GM19023 (cell line): ENCODE results near the gene PLA2G2D.
"Not testable (repeated sequence)": the region's sequence is repeated elsewhere in the genome, so short reads cannot be mapped to it uniquely, and the experiment has no call there.

Source experiments
- ATAC-seq: cut with Tn5 transposase; IDR thresholded peaks from one replicate; pipeline ENCODE4 v1.9.1; 2021; ENCODE audit warnings: mild to moderate bottlenecking, moderate library complexity; ENCODE audit not compliant: unreplicated experiment

PLA2G2D gene

DNA sequence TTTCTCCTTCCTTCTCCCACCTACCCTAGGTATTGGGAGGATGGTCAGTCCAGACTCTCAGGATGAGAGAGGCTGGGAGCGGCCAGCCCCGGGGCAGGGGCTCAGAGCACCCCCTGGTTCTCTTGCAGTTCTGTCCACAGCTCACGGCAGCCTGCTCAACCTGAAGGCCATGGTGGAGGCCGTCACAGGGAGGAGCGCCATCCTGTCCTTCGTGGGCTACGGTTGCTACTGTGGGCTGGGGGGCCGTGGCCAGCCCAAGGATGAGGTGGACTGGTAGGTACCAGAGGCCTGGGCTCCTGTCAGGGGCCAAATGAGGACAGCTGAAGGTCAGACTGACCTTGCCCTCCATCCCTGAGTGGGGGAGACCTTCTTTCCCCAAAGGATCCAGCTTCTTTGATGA lies 24.0 kb upstream of the PLA2G2D start:
- ATAC-seq, result no peak

DNA sequence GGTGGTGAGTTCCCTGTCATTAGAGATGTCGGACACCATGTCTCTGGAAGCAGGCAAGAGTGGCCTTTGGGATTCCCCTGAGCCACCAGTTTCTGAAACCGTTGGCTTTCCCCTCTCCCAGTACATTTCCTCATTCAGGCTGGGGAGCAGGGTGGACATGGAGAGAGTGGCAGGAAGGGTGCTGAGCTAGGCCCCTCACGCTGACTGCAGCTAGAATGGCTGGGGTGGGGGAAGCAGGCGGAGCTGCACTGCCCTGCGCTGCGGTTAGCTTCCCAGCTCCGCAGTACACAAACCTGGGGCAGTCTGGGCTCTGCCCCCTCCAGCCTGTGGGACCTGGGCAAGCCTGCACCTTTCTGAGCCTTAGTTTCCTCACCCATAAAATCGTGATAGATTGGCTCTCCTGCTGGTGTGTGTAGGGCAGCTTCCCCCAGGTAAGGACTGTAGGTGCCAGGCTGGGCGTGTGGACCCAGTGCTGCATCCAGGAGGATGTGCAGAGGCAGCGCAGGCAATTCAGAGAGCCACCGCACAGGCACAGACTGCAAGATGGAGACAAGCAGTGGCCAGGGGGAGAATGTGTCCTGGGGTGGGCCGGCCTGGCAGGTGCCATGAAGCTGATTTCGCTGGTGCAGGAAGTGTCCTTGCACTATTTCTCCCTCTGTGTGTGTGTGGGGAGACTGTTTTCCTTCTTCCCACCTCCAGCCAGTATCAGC lies 22.8 kb upstream of the PLA2G2D start:
- ATAC-seq, result no peak

DNA sequence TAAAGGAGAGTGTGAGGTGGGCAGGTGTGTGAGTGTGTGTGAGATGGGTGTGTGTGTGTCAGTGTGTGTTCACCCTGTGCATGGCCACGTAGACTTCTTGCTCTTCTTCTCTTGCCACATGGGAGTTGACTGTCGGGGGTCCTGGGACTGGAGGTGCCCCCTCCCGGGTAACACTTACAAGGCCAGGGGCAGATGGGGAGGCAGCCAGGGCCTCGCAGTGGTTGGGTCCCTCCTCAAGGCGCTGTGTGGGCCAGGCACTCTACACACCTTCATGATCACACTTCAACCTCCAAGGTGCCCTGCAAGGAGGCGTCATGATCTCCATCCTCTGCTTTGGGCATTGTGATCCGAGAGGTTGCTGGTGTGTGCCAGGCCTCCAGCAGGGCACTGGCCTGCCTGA lies 22.1 kb upstream of the PLA2G2D start:
- no peak for ATAC-seq

DNA sequence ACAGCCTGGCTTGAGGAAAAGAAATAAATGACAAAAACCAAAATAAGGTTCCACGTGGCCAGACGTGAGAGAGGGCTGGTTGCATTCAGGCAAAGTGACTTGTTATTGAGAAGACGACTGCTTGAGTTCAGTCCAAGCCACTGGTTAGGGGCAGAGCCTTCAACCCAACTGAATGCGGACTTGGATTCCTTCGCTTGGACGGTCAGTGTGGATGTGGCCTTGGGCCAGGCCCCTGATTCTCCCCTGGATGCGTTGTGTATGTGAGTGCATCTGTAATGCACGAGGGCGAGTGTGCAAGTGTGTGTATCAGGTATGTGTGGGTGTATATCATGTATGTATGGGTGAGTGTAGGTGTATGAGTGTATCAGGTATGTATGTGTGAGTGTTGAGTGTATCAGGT lies 21.7 kb upstream of the PLA2G2D start:
- no peak for ATAC-seq

DNA sequence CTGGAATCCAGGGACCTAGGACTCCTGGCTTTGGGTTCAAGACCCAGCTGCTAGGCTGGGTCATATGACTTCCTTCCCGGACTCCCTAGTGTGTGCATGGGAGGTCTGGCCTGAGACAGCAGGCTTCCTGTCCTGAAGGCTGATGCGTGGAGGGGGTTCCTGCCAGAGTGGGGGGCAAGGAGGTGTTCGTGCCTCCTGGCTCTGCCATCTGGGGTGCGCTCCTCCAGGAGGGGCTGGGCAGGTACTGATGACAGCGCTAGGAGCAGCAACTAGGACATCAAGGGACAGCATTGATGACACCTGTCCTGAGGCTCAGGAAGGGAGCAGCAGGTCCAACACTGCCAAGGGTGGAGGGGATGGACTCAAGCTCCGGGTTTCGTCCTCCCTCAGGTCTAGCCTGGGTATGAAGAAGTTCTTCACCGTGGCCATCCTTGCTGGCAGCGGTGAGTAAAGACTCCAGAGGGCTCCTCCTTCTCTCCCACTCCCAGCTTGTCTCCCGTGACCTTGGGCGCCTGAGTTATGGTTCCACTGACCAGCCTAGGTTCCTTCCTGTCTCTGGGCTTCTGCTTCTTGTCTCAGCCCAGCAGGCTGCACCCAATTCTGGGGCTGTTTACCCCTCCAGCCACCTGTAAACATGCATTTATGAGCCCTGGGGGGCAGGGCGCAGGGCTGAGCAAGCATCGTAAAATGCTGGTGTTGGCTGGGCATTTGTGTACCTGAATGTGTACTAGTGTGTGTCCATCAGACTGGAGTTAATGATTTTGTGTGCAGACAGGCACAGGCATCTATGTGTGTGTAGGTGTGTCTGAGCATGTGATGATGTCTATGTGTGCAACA lies 20.7 kb upstream of the PLA2G2D start:
- ATAC-seq, result no peak

DNA sequence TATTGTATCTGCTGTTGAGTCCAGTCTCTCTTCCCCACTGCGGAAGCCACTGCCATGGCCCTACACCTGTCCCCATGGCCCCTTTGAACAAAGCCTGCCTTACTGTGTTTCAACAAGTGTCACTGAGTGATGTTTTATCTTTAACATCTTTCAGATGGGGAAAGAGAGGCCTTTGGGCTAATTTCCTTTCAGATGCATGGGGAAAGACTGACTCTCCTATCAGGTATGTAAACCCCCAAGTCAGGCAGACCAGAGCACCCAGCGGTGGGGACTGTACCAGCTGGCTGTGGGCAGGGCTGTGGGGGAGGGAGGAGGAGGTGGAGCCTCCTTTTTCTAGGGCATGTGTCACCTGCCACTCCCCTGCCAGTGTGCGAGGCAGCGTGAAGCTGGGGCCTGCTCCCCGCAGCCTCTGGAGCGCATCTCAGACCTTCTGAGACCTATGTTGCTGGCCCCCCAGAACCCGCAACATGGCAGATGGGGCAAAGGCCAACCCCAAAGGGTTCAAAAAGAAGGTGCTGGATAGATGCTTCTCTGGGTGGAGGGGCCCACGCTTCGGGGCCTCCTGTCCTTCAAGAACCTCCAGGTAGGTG lies 19.7 kb upstream of the PLA2G2D start, which contains the start of gene PLA2G2F:
Gene PLA2G2F, plus strand, starts transcription at position 363 of the 590 bp plus-strand sequence. Its CDS starts 105 bp downstream, at position 468.
- no peak for ATAC-seq

DNA sequence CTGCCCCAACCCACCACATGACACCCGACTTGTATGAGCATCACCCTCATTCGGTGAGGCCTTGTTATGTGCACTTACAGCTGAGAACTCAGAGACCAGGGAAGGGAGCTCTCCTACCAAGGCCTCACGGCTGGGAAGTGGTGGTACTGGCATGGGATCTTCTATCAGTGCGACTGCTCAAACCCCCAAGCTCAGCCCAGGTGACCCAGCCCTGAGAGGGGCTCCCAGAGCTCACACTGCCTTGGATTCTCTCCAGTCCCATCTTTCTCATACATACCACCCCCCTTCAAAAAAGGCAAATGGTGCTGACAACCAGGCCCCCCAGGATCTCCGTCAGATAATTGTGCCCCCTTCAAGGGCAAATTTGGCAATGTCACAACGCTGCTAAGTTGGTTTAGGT lies 19.0 kb upstream of the PLA2G2D start:
- no peak for ATAC-seq

DNA sequence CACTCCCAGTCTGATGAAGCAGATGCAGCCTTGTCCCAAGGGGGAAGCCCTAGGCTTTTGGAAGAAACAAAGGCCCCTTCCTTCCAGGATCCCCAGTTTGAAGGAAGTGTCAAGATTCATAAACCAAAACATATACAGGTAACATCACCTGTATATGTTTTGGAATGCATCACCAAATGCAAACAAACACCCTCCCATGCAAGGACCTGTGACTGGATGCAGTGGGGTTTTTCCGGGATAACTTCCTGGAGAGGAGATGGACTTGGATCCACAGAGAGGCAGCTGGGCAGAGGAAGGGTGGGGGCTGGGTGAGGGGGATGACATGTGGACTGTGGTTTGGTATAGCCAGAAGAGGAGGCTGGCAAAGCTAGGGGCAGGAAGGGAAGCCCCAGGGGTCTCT lies 18.3 kb upstream of the PLA2G2D start:
- no peak for ATAC-seq

DNA sequence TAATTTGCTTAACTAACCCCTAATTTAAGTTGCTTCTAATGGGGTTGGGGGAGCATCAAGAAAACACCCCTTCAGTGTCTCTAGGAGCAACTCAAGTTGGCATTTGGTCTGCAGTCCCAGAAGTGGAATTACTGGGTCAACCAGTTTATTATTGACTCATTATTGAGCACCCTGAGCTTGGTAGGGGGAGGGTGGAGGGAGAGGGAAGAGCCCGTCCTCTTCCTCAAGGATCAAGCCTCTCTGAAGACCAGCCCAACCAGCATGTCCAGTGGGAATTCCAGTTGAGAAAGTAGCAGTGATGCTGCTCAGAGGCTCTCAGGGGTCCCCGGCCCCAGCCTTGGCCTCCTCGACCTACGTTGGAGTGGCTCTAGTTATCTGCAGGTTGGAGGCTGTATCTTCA lies 17.7 kb upstream of the PLA2G2D start:
- ATAC-seq, result no peak

DNA sequence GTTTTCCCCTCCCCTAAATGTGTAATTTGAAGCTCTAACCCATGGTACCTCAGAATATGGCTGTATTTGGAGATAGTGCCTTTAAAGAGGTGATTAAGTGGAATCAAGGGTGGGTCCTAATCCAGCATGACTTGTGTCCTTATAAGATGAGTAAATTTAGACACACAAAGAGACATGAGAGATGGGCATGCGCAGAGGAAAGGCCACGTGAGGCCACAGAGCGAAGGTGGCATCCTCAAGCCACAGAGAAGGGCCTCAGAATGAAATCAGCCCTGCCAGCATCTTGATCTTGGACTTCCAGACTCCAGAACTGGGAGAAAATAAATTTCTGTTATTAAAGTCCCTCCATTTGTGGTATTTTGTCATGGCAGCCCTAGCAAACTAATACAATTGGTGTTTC lies 16.9 kb upstream of the PLA2G2D start:
- ATAC-seq, result no peak

DNA sequence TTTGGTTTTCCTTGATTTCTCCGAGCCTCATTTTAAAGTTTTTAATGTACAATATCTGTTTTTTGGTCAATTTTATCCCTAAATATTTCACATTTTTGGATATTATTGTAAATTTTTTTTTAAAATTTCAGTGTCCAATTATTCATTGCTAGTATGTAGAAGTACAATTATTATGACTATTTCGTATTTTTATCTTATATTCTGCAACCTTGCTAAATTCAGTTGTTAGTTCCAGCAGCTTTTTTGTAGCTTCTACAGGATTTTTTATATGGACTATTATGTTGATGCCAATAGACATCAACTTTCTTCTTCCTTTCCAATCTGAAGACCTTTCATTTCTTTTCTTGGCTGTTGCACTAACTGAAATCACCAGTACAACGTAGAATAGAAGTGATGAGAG lies 15.7 kb upstream of the PLA2G2D start:
- ATAC-seq, result no peak

DNA sequence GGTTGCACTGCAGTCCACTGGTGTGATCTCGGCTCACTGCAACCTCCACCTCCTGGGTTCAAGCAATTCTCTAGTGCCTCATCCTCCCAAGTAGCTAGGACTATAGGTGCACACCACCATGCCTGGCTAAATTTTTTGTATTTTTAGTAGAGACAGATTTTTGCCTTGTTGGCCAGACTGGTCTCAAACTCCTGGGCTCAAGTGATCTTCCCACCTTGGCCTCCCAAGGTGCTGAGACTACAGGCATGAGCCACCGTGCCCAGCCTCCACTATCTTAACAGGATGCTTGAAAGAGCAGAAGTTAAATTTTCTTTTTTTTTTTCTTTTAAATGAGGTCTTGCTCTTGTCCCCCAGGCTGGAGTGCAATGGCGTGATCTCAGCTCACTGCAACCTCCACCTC lies 11.2 kb upstream of the PLA2G2D start:
- not testable (repeated sequence) for ATAC-seq

DNA sequence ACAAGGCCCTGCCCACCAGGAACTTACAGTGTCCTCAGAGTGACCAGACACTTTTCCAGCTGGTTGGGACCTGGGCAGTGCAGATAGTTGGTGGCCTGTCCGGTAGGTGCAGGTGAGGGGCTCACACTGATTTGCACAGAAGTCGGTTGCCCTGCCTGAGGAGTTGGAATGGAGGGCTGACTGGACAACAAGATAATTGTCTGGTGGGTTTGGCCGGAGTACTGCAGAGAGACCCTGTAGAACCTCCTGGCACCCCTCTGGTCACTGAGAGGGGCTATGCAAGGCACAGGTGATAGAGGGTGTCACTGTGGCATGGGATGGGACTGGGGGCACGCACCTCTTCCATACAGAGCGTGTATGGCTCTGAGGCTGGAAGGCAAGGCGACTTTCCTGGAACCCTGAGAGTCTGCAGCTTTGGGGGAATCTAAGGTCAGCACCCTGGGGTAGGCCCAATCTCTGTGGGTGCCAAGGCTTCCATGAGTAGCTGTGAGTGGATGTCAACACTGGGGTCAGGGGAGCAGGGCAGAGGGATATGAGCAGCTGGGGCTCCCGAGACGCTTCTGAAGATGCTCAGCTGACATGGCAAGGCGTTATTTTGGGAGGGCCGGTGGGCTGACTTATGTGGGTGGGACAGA lies 7.6 kb upstream of the PLA2G2D start:
- ATAC-seq, result no peak

DNA sequence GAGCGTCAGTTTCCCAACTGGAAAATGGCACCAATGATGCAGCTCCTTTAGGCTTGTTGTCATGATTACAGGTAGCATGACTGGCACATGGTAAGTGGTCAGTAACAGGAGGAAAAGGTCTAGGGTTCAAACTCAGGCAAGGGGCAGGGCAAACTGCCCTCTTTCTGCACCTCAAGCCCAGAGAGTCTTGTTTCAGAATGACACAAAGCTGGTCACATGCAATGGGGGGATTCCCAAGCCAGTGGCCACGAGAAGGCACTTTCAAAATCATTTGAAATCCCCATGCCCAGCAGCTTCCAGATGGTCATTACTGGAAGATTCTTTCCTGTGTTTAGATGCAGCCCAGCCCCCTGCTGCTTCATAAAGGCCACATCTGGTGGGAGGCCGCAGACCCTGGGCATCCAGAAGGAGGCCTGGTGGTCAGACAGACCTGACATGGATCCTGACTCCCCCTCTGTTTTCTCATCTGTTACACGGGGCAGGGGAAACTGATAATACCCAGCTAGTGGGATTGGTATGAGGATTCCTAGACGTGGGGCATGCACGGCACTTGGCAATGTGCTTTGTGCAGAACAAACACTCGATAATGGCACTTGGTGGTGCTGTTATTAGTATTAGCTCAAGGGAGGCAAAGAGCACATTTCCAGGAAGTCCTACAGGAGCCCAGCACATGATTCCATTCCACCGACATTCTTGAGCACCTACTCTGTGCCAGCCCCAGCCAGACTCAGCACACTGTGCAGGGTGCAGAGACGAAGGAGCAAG lies 6.9 kb upstream of the PLA2G2D start:
- no peak for ATAC-seq

DNA sequence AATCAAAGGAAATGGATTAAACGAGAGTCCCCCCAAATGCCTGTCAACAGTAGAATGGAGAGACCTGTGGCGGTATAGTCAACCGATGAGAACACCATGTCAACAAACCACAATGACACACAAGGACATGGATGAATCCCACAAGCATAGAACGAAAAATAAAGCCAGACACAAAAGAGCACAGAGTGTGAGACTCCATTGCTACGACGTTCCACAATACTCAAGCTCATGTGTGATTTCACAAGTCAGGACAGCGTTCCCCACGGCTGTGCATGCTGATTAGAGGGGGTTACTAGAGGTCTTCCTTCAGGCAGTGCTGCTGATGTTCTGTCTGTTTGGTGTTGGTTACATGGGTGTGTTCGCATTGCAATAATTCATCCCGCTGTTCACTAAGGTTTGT lies 5.8 kb upstream of the PLA2G2D start:
- no peak for ATAC-seq

DNA sequence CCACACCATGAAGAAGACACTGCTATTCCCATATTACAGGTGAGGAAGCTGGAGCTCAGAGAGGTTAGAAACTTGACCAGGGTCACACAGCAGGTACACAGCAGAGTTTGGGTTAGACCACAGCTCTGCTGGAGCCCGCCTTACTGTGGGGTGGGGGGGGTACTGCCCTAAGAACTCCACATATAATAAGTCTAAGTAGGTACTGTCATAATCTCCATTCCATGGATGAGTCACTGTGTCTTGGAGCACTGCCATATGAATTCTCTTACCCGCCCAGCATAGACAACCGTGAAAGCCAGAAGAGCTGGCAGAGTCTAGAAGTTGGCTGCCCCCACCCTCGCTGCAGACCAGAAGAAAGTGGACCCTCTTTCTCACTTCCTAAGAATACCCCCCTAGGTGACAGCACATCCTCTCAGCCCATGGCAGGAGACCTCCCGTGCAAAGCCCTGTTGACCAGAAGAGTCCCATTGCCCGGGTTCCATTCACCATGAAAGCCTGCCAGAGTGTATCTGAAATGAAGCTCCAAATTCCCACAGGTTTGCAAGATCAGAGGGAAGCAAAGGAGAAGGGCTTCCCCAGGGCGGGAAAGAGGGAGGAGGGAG lies 5.2 kb upstream of the PLA2G2D start:
- no peak for ATAC-seq

DNA sequence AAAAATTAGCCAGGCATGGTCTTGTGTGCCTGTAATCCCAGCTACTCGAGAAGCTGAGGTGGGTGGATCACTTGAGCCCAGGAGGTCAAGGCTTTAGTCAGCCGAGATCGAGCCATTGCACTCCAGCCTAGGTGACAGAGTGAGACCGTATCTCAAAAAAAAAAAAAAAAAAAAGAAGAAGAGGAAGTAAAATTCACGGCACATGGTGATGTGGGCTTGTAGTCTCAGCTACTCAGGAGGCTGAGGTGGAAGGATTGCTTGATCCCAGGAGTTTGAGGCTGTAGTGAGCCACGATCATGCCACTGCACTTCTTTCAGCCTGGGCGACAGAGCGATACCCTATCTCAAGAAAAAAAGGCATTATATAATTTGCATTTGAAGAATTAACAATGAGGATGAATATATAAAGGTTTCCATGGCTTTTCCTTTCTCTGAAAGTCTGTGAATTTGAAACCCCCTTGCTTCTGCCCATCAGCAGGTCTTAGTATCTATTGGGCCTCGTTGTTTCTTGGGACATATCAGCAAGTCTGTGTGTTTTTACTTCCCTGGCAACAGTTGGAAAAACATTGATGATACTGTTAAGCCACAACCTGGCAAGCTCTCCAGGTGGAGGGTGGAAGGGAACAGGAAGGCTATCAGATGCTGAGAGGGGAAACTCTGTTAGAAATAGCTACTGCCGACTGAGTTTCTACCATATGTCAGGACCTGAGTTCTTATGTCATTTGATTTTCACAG lies 4.6 kb upstream of the PLA2G2D start:
- ATAC-seq, result no peak

DNA sequence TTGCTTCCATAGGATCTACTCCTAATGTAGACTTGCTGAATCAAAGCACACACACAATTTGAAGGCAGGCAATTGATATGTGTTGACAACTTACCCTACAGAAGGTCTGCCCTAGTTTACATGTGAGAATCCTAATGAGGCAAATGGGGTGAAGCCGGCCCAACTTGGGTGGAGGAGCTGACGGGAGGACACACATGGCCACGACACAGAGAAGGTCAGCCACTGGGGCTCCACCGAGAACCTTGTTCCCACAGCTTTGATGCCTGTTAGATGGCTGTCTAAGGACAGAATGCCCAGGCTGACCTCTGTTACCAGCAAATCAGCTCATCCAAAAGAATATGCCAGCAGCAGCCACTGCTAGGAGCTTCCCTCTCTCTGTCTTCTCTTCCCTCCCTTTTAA lies 1.5 kb upstream of the PLA2G2D start:
- ATAC-seq, result no peak

DNA sequence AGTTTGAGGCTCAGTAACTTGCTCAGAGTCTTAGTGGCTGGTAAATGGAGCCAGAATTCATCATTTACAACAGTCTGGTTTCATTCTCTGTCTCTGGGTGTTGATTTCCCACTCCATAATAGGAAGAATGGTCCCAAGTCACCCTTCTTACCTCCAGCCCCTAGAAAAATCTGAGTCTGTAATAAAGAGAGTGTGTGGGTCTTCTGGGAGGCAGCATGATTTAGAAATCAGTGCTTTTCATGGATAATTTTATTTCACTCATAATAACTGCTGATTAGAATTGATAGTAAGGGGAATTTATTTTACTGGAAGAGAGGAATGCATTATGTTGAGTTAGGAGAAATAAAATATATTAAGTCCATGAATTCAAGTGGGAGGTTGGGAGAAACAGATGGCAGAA lies 2.1 kb downstream of the PLA2G2D start:
- no peak for ATAC-seq

DNA sequence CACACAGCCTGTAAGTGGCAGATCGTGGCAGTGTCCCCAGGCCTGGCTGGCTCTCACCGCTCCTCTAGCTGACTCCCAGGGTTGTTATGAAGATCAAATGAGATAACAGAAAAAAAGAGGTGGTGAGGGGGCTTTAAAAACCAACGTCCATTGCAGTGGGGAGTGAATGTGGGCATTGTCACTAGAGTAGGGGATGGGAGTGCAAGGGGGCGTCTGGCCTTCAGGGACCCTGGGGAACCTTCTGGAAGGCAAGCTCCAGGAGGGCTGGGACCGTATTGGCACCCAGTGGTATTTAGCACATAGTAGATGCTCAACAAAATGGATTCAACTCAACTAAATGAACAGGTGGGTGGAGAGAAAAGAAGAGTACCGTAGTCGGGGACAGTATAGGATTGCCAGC lies 3.4 kb downstream of the PLA2G2D start:
- ATAC-seq, result no peak
